GM21786 (cell line): ENCODE measurements around the gene TAAR8.
A peak's percentile ranks its signal among the peaks of the same experiment; 100 is the strongest.
"Not testable (repeated sequence)": the region's sequence is repeated elsewhere in the genome, so short reads cannot be mapped to it uniquely, and the experiment has no call there.

Experiments used
- ATAC-seq: cut with Tn5 transposase; IDR thresholded peaks from one replicate; pipeline ENCODE4 v1.9.1; 2021; ENCODE audit not compliant: unreplicated experiment

Gene TAAR8

DNA sequence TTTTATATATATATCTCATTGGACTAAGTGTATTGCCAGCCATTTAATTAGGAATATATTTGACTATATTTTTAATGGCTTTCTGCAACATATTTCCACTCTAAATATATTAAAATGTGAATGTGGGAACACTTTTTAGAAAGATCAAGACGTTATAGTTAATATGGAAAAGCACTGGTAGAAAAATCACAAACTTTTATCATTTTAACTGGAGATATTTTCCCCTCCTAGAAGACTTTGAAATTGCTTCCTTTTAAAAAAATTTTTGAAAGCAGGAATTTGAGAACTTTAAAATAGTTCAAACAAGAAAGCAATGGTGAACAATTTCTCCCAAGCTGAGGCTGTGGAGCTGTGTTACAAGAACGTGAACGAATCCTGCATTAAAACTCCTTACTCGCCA is 14.5 kb upstream of the TAAR8 start, which contains the start of gene TAAR9:
Gene TAAR9, plus strand, starts transcription at position 301 of the 400 bp plus-strand sequence. Its CDS starts 13 bp downstream, at position 314.
- ATAC-seq: no peak

DNA sequence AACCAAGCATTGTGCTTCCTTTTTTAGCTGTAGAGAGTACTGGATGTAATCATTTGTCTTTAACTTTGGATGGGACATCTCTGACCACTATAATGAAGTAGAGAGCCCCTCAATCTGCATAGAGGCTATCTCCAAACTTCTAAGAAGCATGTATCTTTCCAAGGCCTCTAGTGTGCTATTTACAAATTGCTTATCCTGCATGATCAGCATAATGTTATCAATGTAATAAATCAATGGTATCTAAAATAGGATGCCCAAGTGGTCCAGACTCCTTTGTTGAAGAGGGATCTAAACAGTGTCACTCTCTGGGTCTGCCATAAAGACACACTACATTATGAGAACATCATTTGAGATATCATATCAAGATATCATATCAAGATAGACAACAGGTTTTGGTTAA is 7.6 kb upstream of the TAAR8 start:
- ATAC-seq: no peak

DNA sequence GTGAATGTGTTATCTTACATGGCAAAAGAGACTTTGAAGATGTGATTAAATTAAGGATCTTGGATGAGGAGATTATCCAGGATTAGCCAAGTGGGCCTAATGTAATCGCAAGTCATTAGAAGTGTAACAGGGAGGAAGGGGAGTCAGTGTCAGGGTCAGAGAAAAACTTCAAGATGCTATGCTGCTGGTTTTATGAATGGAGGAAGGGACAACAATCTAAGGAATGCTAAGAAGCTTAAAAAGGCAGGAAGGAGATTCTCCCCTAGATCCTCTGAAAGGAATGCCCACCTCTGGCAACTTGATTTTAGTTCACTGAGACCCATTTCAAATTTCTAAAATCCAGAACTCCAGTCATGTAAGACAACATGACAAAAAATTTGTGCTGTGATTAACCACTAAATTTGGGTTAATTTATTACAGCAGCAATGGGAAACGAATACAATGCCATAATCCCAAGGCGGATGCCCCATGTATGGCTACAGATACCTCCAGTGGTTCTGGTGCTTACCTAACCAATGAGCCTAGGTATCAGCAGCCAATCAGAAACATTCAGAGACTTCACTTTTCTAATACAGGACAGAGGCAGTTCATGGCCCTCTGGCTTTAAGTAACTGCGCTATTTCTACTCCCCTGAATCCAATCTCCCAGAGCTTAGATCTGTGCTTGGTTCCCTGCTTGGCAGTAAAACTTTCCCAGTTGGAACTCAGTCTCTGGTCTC is 3.6 kb upstream of the TAAR8 start:
- ATAC-seq: no peak

DNA sequence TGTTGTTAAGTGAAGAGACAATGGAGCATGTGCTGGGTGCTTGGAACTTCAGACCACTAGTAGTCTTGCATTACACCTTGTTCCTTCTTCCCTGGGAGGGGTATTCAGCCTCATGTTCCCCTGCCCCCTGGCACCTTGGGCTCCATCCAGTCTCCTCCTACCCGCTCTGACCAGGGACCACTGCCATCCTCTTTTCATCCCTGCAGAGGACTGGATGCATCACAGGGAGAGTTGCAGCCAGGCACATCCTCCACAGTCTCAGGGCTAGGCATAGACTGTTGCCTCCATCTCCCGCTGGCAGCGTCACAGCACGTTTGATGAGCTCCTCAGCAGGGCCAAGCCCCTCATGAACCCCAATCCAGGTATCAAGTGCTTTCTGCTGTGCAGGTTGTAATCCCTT is 1.3 kb upstream of the TAAR8 start:
- no peak for ATAC-seq

DNA sequence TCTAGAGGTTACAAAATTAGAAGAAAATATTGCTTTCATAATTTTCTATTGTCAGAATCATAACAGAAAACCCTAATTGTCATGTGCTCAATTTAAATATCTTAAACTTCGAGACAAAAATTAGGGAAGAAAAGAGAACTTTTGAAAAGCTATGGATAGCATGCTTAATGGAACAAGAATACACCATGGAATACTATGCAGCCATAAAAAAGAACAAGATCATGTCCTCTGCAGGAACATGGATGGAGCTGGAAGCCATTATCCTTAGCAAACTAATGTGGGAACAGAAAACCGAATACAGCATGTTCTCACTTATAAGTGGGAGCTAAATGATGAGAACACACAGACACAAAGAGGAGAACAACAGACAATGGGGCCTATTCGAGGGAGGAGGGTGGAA is 7.6 kb downstream of the TAAR8 start:
- ATAC-seq: not testable (repeated sequence)

DNA sequence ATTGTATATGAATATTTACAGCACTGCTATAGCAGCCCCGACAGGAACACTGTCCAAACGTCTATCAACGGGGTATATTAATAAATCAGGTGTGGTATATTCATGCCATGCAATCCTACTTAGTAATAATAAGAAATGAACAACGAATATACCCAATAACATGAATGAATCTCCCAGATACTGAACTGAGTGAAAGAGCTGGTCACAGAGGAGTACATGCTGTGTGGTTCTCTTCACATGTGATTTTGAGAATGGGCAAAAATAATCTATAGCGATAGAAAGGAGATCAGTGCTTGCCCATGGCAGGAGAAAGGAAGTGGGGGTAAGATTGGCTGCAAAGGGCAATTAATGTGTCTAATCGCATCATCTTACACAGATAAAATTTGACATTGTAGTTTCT is 13.9 kb downstream of the TAAR8 start:
- no peak for ATAC-seq

DNA sequence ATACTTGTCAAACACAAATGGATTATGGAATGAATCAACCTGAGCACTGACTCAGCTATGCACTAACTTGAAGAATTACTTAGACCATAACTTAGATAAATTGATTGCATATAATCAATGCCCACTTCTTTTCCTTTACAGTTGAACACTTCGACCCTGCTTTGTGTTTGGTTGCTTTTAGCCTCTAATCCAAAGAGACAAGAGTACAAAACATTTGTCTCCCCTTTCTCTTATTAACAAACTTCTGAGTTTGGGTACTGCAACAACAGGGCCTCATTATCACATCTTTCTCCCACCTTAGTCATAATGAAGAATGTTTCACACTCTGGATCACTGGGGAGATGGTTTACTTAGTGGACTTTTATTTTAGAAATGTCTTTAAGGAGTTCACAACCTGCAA is 15.1 kb downstream of the TAAR8 start:
- ATAC-seq: no peak

DNA sequence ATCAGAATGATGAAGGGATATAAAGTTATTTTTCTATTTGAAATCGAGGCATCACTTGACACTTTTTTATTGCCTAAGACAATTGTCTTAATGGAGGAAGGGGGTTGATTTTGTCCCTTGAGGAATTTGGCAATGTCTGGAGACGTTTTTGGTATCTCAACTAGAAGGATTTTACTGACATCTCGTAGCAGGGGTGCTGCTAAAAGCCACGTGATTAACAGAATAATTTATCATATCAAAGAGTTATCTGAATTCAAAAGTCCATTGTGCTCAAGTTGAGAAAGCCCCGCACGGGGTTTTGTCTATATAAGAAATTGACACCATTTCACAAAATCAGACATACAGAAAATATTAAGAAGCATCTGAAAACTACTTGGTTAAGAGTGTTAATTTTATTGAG is 16.1 kb downstream of the TAAR8 start:
- ATAC-seq: no peak

DNA sequence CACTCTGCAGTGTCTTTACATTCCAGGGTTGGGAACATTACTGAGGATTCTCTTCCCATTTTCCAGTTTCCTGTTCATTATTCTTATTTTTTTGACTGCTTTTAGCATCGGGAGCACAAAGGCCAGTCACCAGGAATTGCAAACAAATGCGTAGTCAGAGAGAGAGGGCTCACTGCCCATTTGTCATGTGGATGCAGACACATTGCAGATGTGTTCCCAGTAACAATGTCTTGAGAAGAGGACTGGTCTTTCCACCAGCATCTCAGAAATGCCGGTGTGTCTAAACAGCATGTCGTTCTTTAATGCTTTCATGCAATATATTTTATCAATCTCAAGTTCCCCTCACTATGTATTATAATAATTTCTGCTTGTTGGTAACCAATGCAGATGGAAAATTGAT is 16.7 kb downstream of the TAAR8 start:
- no peak for ATAC-seq

DNA sequence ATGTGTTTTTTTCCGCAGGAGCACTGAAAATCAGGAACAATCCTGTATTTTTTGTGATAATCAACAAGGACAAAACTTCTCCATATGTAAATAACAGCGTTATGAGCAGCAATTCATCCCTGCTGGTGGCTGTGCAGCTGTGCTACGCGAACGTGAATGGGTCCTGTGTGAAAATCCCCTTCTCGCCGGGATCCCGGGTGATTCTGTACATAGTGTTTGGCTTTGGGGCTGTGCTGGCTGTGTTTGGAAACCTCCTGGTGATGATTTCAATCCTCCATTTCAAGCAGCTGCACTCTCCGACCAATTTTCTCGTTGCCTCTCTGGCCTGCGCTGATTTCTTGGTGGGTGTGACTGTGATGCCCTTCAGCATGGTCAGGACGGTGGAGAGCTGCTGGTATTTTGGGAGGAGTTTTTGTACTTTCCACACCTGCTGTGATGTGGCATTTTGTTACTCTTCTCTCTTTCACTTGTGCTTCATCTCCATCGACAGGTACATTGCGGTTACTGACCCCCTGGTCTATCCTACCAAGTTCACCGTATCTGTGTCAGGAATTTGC is 17.8 kb downstream of the TAAR8 start, which contains the start of gene TAAR6:
Gene TAAR6, plus strand, starts transcription at position 102 of the 557 bp plus-strand sequence. Its CDS starts 0 bp downstream, at position 102.
- no peak for ATAC-seq

DNA sequence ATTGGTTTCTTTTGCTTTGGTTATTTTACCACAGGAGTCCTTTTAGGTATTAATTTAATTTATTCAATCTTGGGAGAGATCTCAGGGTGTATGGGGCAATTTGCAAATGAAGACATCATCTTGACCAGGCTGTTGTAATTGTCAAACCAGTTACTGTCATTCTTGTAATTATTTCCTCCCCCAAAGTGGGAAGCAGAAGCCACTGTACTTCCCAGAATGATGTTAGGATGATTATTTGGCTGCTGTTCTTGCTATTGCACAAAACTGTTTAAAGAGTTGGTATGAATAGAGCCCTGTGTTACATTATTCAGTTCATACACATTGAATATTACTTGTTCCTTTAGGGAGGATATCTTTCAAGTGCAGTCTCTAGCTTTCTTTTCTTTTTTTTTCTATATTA is 19.3 kb downstream of the TAAR8 start:
- no peak for ATAC-seq

DNA sequence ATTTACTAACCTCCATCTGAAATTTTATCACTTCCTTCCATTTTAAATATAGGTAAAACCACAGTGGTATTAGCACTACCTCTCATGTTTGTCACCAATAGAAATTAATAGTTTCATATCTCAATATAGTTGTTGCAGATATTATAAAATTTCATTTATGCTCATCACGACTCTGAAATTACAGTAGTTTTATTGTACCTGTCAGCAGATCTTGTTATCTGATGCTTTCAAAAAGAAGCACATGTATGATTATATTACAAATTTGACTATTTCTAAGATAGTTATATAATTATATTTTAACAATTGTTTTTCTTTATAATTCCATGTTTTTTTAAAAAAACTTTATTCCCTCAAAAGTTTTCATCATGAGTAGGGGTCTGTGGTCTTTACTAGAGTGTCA is 32.2 kb downstream of the TAAR8 start:
- ATAC-seq: no peak

DNA sequence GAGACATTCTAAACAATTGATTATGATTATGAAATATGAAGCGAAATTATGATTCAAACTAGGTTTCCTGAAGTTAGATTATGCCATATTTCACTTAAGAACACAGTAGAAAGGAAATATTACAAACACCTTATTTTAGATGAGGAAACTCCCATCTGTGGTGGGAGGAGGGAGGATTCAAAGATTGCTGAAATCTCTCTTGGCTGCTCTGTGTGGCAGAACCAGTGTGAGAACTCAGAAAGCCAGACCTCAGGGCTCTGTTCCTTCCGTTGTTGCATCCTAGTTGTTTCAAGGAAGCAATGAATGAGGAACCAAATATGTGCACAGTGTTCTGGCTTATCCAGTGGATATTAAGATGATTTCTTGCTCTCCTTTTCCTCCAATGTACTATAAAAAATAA is 35.0 kb downstream of the TAAR8 start:
- no peak for ATAC-seq

DNA sequence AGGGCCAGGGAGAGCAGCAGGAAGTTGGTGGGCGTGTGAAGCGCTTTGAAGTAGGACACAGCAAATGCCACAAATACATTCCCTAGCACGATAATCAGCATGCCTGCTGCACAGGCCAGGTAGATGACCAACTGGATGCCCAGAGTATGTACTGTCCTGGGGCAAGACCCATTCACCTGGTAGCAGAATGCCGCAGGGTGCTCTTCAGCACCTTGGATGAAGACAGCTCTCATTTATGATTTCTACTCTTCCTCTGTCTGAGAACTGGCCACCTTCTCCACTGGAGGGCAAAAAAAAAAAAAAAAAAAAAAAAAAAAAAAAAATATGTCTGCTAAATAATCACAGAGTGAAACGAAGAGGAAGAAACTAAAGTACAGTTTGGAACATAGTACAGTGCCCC is 37.0 kb downstream of the TAAR8 start, which contains the start of gene TAAR5:
Gene TAAR5, minus strand, starts transcription at position 288 of the 400 bp plus-strand sequence. Its CDS starts 55 bp downstream, at position 233.
- ATAC-seq: no peak

DNA sequence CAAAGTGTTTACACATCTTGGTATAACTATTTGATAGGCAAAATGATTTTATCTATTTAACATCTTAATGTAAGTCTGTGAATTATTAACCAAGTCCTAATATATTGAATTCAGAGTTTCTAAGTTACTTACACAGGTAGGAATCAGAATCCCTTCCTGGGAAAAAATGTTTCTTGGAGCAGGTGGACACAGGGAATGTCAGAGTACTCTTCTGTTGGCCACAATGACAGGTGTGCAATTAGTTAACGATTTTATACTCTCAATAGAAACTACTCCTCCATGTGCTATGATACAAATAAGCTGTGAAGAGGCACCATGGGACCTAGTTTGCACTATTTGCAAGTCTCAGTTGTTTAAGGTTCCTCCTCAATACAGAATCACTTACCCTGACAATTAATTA is 37.9 kb downstream of the TAAR8 start:
- no peak for ATAC-seq

DNA sequence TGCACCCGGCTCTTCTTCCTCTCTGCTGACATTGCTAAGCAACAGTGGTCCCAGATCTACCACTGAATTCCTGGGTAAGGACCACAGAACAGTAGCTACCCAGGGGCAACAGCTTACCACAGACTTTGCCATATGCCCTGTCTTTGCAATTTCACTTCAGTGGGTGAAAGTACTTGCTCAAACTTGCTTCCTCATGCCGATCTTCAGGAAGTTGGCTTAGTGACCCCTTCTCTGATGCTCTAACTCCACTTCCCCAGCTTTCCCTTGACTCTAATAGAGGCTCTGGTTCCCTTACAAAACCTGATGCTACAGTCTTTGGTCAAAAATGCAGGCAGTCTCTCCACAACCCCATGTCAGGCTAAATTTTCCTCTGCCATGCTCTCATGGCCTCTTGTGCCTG is 40.4 kb downstream of the TAAR8 start:
- ATAC-seq: no peak

DNA sequence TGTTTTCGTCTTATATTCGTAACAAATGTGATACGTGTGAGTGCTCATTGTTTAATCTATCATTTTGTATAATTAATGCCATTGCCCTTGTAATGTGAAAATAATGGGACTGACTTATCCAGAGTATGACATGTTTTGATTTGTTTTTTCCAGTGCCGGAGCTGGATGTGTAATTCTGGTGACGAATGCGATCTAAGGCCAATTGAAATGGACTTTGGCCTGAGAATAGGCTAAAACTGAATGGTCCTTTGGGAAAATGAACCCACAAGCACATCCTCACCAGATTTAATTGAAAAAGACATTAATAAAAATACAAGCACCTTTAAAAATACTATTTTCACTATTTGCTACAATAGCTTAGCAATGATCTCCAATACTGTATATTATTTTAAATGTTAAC is 43.7 kb downstream of the TAAR8 start:
- ATAC-seq: no peak

DNA sequence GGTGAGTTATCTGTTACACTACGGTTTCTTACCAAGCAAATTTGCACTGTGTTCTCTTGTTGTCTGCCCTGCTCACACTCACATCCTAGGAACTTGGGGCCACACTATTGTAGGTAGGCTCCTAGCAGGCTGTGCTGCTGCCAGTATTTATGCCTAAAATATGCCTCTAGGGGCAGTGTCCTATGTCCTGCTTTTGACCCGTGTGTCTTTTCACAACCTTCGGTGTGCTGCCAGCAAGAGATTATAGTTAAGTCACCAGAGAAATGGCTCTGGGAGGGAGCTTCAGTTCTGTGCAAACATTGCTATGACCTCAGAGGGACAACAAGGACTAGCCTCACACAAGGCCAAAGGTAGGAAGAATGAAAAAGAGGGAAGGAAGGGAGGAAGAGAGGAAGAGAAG is 46.0 kb downstream of the TAAR8 start:
- ATAC-seq: peak; percentile 77

DNA sequence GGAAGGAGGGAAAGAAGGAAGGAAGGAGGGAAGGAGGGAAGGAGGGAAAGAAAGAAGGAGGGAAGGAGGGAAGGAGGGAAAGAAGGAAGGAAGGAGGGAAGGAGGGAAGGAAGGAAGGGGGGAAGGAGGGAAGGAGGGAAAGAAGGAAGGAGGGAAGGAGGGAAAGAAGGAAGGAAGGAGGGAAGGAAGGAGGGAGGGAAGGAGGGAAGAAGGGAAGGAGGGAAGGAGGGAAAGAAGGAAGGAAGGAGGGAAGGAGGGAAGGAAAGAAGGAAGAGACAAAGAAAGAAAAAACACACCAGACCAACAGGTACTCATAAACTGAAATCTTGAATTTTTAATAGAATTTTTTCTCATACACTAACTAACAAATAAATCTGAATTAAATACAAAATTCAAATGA is 48.4 kb downstream of the TAAR8 start:
- not testable (repeated sequence) for ATAC-seq
